K562 (cell line): ENCODE results near the gene WDR90. TPM values are rescaled to one million over a fixed set of nuclear protein-coding genes. Genes with fewer than 3 reads are reported as not detected.
A peak's percentile ranks its signal among the peaks of the same experiment; 100 is the strongest.

Experiments used
- ATF2 ChIP-seq: sonication (generic); formaldehyde crosslinking; IDR thresholded peaks from 2 replicates; pipeline ENCODE4 v1.8.1; 2022; ENCODE audit warnings: missing genetic modification reagents
- CHCHD3 ChIP-seq: fragments of 250-450 bp; sonication (Bioruptor Pico); IDR thresholded peaks from 2 replicates; pipeline ENCODE4 v2.1.2; 2022; ENCODE audit warnings: mild to moderate bottlenecking
- CXXC5 ChIP-seq: fragments of 250-450 bp; sonication (Bioruptor Pico); IDR thresholded peaks from 2 replicates; pipeline ENCODE4 v1.8.0; 2022; ENCODE audit warnings: inconsistent platforms, mild to moderate bottlenecking, moderate library complexity
- EGR1 ChIP-seq: fragments of 450-650 bp; conservative IDR thresholded peaks from 2 replicates; pipeline ENCODE4 v1.6.1; 2017; ENCODE audit warnings: mild to moderate bottlenecking
- ELF4 ChIP-seq: fragments of 450-650 bp; formaldehyde crosslinking; IDR thresholded peaks from 2 replicates; pipeline ENCODE4 v1.4.0; 2022; ENCODE audit warnings: missing genetic modification characterization
- ETS1 ChIP-seq: conservative IDR thresholded peaks from 2 replicates; pipeline ENCODE4 v1.6.1; 2011; ENCODE audit warnings: low read depth, mild to moderate bottlenecking, low read length; ENCODE audit not compliant: control insufficient read depth
- ETV1 ChIP-seq: fragments of 450-650 bp; conservative IDR thresholded peaks from 2 replicates; pipeline ENCODE4 v1.6.1; 2016; ENCODE audit warnings: missing genetic modification characterization, control low read depth, low read depth, missing compliant biosample characterization
- FOXK1 ChIP-seq: sonication (generic); formaldehyde crosslinking; IDR thresholded peaks from 2 replicates; pipeline ENCODE4 v1.8.0; 2022; ENCODE audit warnings: missing genetic modification reagents, mild to moderate bottlenecking, borderline replicate concordance
- FOXK2 ChIP-seq, 2 experiments: fragments of 450-650 bp; IDR thresholded peaks in 1 of 2; conservative IDR thresholded peaks in 1 of 2; 2 replicates each; pipeline ENCODE4 v1.6.1; 2016; ENCODE audit warnings: low read depth in 2 of 2, mild to moderate bottlenecking in 1 of 2
- GABPA ChIP-seq: fragments of 200-800 bp; sonication (Bioruptor generic); conservative IDR thresholded peaks from 2 replicates; pipeline ENCODE4 v1.6.1; 2016; ENCODE audit warnings: low read depth, missing genetic modification characterization, missing compliant biosample characterization
- MCM5 ChIP-seq: fragments of 450-650 bp; IDR thresholded peaks from 2 replicates; pipeline ENCODE4 v1.6.1; 2016; ENCODE audit warnings: low read depth
- NFE2 ChIP-seq: IDR thresholded peaks from 2 replicates; pipeline ENCODE4 v1.6.1; 2014; ENCODE audit warnings: antibody characterized with exemption, low read depth
- THRB ChIP-seq: fragments of 450-650 bp; formaldehyde crosslinking; conservative IDR thresholded peaks from 2 replicates; pipeline ENCODE4 v1.4.0; 2022; ENCODE audit warnings: mild to moderate bottlenecking, missing genetic modification characterization
- UBTF ChIP-seq, 2 experiments: IDR thresholded peaks; 2 replicates each; pipeline ENCODE4 v1.6.1; 2012; ENCODE audit warnings: improper control_type of control experiment in 2 of 2, low read depth in 2 of 2, low read length in 2 of 2, borderline replicate concordance in 1 of 2
- ZBTB34 ChIP-seq: fragments of 250-450 bp; sonication (Bioruptor Pico); IDR thresholded peaks from 2 replicates; pipeline ENCODE4 v1.8.0; 2021; ENCODE audit warnings: mild to moderate bottlenecking, moderate library complexity
- ZFP36 ChIP-seq: fragments of 150-350 bp; IDR thresholded peaks from 2 replicates; pipeline ENCODE4 v1.6.1; 2018; ENCODE audit warnings: low read length, low read depth; ENCODE audit not compliant: partially characterized antibody
- ZNF253 ChIP-seq: fragments of 250-450 bp; sonication (Bioruptor Pico); conservative IDR thresholded peaks from 2 replicates; pipeline ENCODE4 v1.6.1; 2021; ENCODE audit warnings: mild to moderate bottlenecking
- ZNF311 ChIP-seq: fragments of 250-450 bp; sonication (Bioruptor Pico); IDR thresholded peaks from 2 replicates; pipeline ENCODE4 v1.4.0; 2020; ENCODE audit warnings: mild to moderate bottlenecking, moderate library complexity
- ZNF436 ChIP-seq: fragments of 250-450, 450-650 bp; sonication (Bioruptor Pico); formaldehyde crosslinking; IDR thresholded peaks from 2 replicates; pipeline ENCODE4 v1.7.0; 2020; ENCODE audit warnings: mild to moderate bottlenecking
- ZNF57 ChIP-seq: fragments of 450-650 bp; formaldehyde crosslinking; IDR thresholded peaks from 2 replicates; pipeline ENCODE4 v1.4.0; 2020; ENCODE audit warnings: mild to moderate bottlenecking, moderate library complexity
- ZNF778 ChIP-seq: fragments of 450-650 bp; formaldehyde crosslinking; IDR thresholded peaks from 2 replicates; pipeline ENCODE4 v1.4.0; 2020; ENCODE audit warnings: mild to moderate bottlenecking, moderate library complexity
- polyA plus RNA-seq, 8 experiments: library from polyadenylated mRNA; depleted of rRNA in 4 of 8; stranded (reverse) in 5 of 8; unstranded in 3 of 8; fragments of >200 nt; fragmentation: Nextera tagmentation in 2 of 8; fragmentation: Illumina TruSeq in 1 of 8; extraction: Ambion mirVana in 2 of 8; extraction: Trizol in 1 of 8; gene quantifications; 2 replicates each; pipeline versions ENCODE4 v1.2.1 to v1.2.3, GENCODE V29; 2011 to 2014; ENCODE audit warnings: inconsistent platforms in 1 of 8, missing spikeins in 1 of 8
- total RNA-seq, 7 experiments: library from RNA; depleted of rRNA in 6 of 7; stranded (reverse); fragments of >200 nt in 6 of 7; fragmentation: Illumina TruSeq in 2 of 7; extraction: Trizol in 2 of 7; gene quantifications; 2 replicates each; pipeline versions ENCODE4 v1.2.1 to v1.2.3, GENCODE V29; 2011 to 2021; ENCODE audit warnings: low replicate concordance in 1 of 7

WDR90 gene
- total and polyA plus RNA-seq, 9 of the 15 experiments (the other 6 are each of a cell fraction or from before 2014, with no cell fraction given), result 0.44 to 12.6 (median 3.3) TPM

GRCh38 chr16:684071-684794 lies 35.1 kb downstream of the WDR90 start, which contains the start of gene JMJD8 (continued):
- TF ChIP-seq FOXK2 (conservative IDR thresholded peaks at IDR 0.05 in 1 of 2, IDR thresholded peaks at IDR 0.05 in 1 of 2; ENCODE audit: low read depth in 2 of 2) (no peak), CHCHD3 (CRISPR knock-in tag) (no peak), ZNF778 (no peak), ZNF436 (no peak), THRB (CRISPR knock-in tag) (no peak), ZBTB34 (CRISPR knock-in tag) (no peak), ATF2 (0 out of 2 replicates have a peak, but pooled peaks have one; percentile 4), ETV1 (tag) (peak; percentile 82), ETS1 (peak; percentile 61), ZNF253 (CRISPR knock-in tag) (no peak), EGR1 (no peak), GABPA (peak; percentile 98), MCM5 (no peak), ZNF311 (CRISPR knock-in tag) (no peak), UBTF (IDR thresholded peaks at IDR 0.05; ENCODE audit: borderline replicate concordance in 1 of 2, low read depth in 2 of 2, low read length in 2 of 2) (peak in 1 of 2 experiments; percentile 35; a peak in 1 of 4 replicates), ELF4 (0 out of 2 replicates have a peak, but pooled peaks have one; percentile 16), NFE2 (no peak), FOXK1 (CRISPR knock-in tag) (no peak), ZFP36 (no peak), ZNF57 (no peak), CXXC5 (CRISPR knock-in tag) (peak; percentile 72)
